HG02870 (cell line): ENCODE measurements around the gene ZNF346.

ENCODE experiments used
- ATAC-seq: cut with Tn5 transposase; IDR thresholded peaks from one replicate; pipeline ENCODE4 v1.9.1; 2021; ENCODE audit warnings: mild to moderate bottlenecking, moderate library complexity; ENCODE audit not compliant: unreplicated experiment

The ZNF346 gene

DNA sequence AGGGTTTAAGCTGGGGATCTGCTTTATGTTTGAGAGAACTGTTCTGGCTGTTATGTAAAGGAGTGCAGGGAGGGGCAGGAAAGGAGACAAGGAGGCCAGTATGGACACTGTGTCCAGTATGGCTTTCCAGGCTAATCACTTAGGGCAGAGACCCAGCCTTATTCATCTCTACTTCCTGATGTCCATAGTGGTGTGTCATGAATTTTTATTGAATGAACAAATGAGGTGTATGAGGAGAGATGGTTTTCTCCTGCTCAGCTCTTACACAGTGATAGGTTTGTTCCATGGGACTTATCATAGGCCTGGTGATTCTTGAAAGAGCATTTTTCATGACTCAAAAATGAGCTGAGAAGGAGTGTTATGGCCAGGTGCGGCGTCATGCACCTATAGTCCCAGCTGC, 43.7 kb downstream of the ZNF346 start:
- no peak for ATAC-seq

DNA sequence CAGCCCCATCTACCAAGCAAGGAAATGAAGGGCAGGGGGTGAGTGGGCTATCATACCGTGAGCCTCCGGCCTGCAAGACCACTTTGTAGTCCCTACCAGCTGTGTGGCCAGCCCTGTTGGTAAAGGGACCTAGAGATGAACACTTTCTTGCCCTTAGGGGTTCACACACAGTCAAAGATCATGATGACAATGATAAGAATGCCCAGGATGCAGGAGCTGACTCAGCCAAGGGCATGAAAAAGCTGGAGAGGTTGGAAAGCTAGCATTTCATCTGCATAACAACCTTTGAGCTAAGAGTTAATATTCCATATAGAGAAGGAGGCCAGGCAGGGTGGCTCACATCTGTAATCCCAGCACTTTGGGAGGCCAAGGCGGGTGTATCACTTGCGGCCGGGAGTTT, 45.0 kb downstream of the ZNF346 start:
- no peak for ATAC-seq

DNA sequence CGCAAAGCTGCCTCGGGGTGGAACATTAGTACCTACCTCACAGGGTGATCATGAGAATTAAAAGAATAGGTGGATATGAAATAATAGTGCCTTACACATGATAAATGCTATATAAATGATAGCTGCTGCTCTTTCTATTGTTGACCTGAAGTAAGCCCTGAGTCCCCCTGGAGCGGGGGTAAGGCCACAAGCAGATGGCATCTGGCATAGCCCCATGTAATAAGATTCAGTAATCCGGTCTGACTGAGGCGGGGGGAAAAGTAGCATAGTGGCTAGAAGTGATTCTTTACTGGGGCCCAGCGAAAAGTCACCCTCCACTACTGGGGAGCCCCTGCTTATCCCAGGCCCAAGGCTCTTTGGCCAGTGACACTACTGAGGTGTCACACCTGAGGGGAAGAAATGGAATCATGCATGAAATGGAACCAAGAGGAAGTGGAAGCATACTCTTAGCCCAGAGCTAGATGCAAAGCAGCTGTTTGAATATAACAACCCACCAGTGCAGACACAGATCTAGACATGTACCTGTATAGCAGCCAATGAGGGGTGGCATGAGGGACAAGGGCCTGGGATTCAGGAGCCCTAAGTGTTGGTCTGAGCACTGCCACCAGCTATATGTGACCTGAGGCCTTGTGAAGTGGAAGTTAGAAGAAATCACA, 48.2 kb downstream of the ZNF346 start:
- peak; percentile 50 for ATAC-seq

DNA sequence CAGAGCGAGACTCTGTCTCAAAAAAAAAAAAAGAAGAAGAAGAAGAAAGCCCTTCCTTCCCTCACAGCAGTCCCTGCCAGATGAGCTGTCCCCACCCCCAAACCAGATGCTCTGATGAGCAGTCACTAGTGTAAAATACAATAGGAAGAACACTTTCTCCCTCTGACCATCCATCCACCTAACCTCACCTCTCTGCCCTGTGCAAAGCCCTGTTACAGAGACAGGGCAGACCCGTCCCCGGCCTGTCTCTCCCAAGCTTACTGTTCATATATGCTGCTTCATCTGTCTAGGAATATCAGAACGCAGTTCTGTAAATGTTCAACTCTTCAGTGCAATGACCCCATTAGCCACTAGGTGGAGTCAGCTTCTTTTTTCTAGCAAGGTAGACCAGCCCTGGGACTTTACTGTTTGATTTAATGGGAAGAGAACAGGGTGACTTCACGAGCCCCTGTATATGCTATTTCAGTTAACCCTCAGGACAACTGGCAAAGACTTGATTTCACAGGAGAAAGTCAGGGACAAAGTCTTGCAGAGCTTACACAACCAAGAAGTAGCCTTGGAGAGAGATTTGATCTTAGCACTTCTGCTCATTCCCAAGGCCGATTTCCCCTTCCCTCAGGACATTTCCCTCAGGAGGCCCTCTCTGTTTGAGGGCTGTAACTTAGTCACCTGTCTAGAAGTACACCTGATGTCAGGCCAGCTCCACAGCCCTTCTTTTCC, 49.3 kb downstream of the ZNF346 start:
- ATAC-seq, result peak; percentile 53

DNA sequence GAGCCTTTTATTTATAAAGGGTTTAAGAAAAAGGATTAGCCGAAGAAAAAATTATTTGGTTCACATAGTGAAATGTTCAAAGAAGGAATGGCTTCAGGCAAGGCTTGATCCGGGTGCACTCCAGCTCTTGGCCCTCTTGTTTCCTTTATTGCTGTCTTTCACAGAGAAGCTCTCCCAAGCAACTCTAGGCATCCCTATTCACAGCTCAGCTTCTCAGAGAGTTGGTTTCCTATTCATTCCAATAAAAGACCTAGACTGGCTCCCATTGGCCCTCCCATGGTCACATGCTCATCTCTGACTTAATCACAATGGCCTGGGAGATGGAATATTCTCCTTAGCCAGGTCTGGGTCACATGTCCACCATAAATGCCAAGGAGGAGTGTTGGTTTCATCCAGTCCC, 54.8 kb downstream of the ZNF346 start:
- ATAC-seq, result no peak

DNA sequence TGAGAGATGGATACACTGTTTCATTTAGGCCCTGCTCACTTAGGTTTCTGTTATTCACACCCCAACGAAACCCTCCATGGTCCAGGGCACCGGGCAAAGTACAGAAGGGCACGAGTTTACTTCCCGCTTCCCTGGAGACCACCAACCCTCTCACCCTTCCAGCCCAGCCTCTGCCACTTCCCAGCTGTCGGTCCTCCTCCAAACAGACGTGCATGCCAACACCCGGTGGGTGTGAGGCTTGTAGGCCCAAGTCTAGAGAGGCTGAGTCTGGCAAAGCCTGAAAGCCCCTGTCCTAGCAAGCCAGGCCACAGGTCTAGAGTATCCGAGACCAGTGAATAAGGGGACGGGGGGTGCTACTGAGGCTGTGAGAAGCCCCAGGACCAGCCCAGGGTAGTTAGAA, 57.1 kb downstream of the ZNF346 start:
- no peak for ATAC-seq

DNA sequence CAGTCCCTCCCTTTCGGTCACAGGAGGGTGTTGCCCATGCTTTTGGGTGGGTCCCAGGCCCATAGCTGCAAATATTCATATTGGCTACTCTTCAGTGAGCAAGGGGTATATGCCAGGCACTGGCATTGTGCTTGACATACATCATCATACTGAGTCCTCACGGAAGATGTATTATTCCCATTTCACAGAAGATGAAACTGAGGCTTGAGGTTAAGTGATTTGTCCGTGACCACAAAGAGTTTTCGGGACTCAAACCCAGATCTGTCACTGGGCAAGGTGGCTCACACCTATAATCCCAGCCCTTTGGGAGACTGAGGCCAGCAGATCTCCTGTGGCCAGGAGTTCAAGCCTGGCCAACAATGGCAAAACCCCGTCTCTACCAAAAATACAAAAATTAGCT, 57.8 kb downstream of the ZNF346 start:
- no peak for ATAC-seq

DNA sequence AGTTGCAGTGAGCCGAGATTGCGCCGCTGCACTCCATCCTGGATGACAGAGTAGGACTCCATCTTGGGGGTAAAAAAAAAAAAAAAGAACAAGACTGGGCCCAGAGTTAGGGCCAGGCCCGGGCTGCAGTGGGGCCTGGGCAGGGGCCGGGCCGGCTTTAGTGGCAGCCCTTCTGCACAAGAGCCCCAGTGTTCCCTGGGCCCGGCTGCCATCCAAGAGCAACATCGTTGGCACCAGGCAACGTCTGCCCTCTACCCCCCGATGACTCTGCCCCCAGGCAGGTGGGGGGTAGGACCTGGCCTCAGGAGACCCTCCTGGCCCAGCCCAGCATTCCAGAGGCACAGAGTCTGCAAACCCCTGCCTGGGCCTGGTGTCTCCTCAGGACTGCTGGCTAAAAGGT, 59.4 kb downstream of the ZNF346 start:
- no peak for ATAC-seq

DNA sequence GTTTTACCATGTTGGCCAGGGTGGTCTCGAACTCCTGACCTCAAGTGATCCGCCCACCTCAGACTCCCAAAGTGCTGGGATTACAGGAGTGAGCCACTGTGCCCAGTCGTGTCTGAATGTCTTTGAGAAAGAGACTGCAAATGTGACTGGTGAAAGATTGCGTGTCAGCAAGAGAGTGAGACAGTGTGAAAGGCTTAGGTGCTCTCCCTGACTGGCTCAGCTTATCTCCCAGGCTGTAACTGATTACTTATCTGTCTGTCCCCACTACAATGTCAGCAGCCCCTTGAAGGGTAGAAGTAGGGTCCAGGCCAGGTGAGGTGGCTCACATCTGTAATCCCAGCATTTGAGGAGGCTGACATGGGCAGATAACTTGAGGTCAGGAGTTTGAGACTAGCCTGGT, 60.9 kb downstream of the ZNF346 start:
- ATAC-seq, result no peak

DNA sequence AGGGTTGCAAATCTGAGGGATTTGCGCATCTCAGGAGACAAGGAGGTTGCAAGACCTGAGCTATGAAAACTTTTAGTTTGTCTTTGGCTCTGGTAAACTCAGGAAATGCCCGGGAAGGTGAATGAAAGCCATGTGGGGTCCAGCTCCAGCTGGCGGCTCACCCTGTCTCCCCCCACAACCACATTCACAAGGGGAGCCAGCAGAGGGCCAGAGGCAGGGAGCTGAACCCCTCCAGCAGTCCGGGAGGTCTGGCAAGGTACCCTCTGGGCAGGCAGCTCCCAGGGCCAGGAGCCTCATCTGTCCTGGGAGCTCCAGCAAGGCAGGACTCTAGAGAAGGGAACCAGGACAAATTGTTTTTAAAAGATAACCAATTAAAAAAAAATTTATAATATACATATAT, 61.7 kb downstream of the ZNF346 start:
- ATAC-seq, result no peak

DNA sequence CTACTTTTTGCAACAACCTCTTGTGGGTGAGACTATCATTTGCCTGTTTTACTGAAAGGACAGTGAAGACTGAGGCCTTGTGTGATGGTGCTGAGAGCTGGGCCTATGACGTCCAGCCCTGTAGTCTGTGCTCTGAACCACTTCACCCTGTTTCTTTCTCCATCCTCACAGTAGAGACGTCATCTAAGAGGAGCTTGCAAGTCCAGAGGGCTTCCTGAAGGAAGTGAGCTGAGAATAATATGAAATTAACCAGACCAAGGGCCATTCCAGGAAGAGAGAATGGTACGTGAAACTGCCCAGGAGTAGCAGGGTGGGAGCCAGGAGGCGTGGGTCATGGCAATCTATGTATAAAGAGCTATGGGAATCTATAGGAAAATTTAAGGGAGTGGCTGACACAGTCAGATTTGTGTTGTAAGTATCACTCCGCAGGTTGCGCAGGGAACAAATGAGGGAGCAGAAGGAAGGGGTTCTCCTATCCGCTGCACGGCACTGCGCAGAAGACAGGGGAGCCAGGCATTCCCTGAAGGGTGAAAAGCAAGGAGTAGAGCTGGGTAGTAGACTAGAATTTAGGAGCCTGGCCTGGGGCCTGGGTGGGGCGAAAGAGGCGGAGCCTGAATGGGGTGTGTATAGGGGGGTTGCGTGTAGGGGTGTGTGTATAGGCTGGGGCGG, 63.6 kb downstream of the ZNF346 start:
- ATAC-seq, result no peak

DNA sequence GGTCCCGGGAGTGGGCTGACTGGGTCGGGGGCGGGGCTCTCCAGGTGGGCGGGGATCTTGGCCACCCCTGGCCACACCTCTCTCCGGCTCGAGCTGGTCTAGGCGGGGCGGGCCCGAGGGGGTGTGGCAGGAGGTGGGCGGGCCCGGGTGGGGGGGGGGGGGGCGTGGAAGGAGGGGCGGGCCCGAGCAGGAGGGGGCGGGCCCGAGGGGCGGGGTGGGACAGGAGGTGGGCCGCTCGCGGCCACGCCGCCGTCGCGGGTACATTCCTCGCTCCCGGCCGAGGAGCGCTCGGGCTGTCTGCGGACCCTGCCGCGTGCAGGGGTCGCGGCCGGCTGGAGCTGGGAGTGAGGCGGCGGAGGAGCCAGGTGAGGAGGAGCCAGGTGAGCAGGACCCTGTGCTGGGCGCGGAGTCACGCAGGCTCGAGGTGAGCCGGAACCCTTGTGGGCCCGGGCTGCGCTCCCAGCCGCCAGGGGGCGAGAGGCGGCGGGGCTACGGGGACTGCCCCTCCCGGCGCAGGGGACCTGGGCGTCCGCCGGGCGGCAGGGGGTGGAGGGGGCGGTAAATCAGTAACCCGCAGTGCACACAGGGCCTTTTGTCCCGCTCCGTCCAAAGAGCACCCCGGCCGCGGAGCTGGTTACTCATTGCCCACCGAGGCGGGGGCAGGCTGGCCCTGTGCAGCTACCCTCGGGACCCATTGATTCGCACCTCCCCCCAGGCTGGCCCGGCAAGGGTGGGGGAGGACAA, 64.3 kb downstream of the ZNF346 start, which contains the start of gene FGFR4:
Gene FGFR4 (plus strand): TSS at position 262 of the 744 bp plus-strand sequence. CDS start 2,688 bp downstream, outside the sequence.
- ATAC-seq, result peak; percentile 56

DNA sequence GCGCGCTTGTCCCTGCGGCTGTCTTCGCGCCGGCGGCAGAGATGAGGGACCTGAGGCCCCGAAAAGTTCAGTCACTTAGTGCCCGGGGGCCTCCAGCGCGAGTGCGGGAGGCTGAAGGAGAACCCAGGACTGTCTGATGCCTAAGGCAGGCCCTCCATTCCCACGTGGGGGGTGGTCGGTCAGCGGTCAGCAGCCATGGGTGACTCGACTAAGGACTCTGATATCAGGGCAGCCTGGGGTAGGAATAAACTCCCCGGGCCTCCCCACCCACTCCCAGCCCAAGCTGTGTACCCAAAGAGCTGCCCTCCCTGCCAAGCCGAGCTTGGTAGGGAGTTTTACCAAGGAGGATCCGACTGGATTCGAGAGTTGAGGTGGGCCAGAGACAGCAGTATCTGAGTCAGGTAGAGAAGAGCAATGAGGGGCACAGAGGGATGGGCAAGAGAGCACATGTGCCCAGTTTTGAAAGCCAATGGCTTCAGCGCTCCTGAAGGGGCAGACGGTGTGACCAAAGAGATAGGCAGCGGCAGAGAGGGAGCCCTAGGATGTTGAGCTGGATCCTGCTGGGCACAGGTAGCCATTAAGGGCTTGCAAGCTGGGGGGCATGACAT, 65.0 kb downstream of the ZNF346 start:
- no peak for ATAC-seq

DNA sequence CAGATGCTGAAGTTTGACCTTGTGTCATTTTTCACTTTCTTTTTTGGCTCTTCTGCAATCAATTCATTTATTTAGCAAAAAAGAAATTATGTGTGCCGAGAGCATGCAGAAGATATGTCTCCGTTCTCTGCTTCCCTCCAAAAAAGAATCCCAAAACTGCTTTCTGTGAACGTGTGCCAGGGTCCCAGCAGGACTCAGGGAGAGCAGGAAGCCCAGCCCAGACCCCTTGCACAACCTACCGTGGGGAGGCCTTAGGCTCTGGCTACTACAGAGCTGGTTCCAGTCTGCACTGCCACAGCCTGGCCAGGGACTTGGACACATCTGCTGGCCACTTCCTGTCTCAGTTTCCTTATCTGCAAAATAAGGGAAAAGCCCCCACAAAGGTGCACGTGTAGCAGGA, 66.6 kb downstream of the ZNF346 start:
- ATAC-seq, result no peak

DNA sequence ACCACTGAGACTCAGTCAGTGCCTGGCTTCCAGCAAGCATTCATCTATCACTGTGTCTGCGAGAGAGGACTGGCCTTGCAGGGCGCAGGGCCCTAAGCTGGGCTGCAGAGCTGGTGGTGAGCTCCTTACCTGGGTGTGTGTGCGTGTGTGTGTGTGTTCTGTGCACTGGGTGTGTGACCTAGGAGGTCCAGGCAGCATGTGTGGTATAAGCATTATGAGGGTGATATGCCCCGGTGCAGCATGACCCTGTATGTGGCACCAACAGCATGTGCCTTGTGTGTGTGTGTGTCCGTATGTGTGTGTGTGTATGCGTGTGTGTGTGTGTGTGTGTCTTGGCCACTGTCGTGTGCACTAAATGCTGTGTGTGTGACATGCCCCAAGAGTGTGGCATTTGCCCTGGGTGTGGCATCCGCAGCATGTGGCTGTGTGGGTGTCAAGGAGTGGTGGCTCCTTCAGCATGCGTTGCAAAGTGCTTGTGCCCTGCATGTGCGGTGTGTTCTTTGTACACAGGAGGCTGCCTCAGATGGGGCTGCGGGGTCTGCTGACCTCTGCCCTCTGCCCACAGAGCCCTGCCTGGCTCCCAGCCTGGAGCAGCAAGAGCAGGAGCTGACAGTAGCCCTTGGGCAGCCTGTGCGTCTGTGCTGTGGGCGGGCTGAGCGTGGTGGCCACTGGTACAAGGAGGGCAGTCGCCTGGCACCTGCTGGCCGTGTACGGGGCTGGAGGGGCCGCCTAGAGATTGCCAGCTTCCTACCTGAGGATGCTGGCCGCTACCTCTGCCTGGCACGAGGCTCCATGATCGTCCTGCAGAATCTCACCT, 67.5 kb downstream of the ZNF346 start:
- ATAC-seq, result no peak

DNA sequence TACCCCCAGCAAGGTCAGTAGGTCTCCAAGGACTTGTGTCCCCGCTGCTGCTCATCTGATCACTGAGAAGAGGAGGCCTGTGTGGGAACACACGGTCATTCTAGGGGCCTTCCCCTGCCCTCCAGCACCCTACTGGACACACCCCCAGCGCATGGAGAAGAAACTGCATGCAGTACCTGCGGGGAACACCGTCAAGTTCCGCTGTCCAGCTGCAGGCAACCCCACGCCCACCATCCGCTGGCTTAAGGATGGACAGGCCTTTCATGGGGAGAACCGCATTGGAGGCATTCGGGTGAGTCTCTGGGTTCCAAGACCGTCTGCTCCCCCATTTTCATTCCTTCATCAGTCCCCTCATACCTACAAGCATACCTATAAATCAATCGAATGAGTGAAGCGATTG, 68.3 kb downstream of the ZNF346 start:
- no peak for ATAC-seq

DNA sequence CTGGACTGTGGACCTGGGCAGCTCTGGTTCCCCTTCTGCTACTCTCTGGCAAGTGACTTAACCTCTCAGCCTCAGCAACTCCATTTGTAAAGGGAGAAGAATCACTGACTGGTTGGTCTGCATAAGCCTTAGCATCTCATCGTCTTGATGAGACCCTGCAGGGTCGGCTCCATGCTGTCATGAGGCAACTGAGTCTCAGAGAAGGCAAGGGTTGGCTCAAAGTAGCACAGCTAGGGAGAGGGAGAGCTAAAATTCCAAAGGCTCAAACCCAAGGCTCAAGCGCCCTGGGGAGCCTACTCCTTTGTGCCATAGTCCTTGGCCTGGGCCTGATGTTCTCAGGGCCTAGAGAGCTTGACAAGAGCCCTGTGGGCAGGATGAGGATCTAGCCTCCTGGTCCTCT, 68.7 kb downstream of the ZNF346 start:
- no peak for ATAC-seq

DNA sequence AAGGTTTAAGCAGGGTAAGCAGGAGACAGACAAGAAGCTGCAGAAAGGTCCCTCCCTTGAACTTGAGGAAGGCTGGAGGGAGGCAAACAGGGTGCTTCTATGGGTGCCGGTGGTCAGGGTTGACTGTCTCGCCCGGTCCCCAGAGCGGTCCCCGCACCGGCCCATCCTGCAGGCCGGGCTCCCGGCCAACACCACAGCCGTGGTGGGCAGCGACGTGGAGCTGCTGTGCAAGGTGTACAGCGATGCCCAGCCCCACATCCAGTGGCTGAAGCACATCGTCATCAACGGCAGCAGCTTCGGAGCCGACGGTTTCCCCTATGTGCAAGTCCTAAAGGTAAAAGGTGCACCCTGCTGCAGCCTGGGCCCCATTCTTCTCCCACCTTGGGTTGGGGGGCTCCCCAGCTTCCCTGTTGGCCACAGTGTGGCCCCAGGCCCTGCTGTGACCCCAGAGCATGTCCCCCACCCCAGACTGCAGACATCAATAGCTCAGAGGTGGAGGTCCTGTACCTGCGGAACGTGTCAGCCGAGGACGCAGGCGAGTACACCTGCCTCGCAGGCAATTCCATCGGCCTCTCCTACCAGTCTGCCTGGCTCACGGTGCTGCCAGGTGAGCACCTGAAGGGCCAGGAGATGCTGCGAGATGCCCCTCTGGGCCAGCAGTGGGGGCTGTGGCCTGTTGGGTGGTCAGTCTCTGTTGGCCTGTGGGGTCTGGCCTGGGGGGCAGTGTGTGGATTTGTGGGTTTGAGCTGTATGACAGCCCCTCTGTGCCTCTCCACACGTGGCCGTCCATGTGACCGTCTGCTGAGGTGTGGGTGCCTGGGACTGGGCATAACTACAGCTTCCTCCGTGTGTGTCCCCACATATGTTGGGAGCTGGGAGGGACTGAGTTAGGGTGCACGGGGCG, 69.9 kb downstream of the ZNF346 start:
- no peak for ATAC-seq

DNA sequence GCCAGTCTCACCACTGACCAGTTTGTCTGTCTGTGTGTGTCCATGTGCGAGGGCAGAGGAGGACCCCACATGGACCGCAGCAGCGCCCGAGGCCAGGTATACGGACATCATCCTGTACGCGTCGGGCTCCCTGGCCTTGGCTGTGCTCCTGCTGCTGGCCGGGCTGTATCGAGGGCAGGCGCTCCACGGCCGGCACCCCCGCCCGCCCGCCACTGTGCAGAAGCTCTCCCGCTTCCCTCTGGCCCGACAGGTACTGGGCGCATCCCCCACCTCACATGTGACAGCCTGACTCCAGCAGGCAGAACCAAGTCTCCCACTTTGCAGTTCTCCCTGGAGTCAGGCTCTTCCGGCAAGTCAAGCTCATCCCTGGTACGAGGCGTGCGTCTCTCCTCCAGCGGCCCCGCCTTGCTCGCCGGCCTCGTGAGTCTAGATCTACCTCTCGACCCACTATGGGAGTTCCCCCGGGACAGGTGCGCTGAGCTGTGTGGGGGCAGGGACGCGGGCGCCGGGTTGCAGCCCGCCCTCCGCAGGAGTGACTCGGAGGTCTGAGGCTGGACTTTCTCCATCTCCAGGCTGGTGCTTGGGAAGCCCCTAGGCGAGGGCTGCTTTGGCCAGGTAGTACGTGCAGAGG, 70.7 kb downstream of the ZNF346 start:
- ATAC-seq, result no peak
